Tibial nerve (tissue), 4 donors: ENCODE measurements around the gene YDJC.

Experiments
- CTCF ChIP-seq, 5 experiments: fragments of 200-600 bp in 3 of 5; fragments of 450-650 bp in 2 of 5; sonication (generic) in 3 of 5; IDR thresholded peaks; one replicate each; pipeline ENCODE4 v1.5.1; 2016 to 2019; ENCODE audit warnings: antibody characterized with exemption in 5 of 5, mild to moderate bottlenecking in 3 of 5, moderate library complexity in 2 of 5
- EP300 ChIP-seq, 2 donors: sonication (generic); formaldehyde crosslinking; IDR thresholded peaks; one replicate each; pipeline ENCODE4 v1.6.1; 2017; ENCODE audit warnings: antibody characterized with exemption in 2 of 2, mild to moderate bottlenecking in 1 of 2
- POLR2A ChIP-seq, 2 donors: fragments of 450-650 bp; IDR thresholded peaks; one replicate each; pipeline ENCODE4 v1.6.1; 2017; ENCODE audit warnings: antibody characterized with exemption in 2 of 2, mild to moderate bottlenecking in 2 of 2, moderate library complexity in 2 of 2

GRCh38 chr22:21629255-21630149 is at the start of gene YDJC:
- TF ChIP-seq CTCF (IDR thresholded peaks at IDR 0.05) (peak in 4 of 5 experiments; percentile 22 to 98 (median 66)), POLR2A (IDR thresholded peaks at IDR 0.05) (peak in 1 of 2 donors; percentile 12), EP300 (IDR thresholded peaks at IDR 0.05) (peak in 1 of 2 donors; percentile 53)
